ENCODE measurements around the gene ATP5F1E. TPM values are rescaled to one million over a fixed set of nuclear protein-coding genes. Genes with fewer than 3 reads are reported as not detected.

Gene ATP5F1E
- total RNA-seq, 1 donor from 2014 or later: 69.7 TPM

DNA sequence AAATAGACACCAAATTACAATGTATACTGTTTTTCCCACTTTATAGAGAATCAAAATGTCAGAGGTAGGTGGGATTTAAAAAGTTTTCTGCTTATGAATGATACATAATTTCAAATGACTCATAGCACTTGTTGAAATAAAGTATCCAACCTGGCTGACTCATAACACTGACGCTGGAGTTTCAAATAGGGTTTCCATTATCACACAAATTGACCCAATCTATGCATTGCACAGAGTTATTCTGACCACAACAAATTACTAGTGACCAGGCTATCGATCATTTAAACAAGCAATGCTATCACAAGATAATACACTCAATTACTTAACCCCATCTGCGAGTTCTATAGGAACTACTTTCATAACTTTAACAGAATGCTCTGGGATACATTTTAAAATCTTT, 42.3 kb upstream of the ATP5F1E start:
- H3K36me3 Mint-ChIP-seq (ENCODE audit: insufficient read depth): no peaks in the 10 kb centered on the region
- H3K27ac Mint-ChIP-seq: no peak overlapping the region
- peaks cover 55% of the 10 kb centered on the region for H3K27me3 Mint-ChIP-seq
- no peak for DNase-seq (ENCODE audit: low spot score, unreplicated experiment)
- H3K4me1 Mint-ChIP-seq (ENCODE audit: low read depth): peaks cover 6% of the 10 kb centered on the region
- no peaks in the 10 kb centered on the region for H3K9me3 Mint-ChIP-seq (ENCODE audit: low read depth)
- no peak overlapping the region for H3K4me3 Mint-ChIP-seq (ENCODE audit: low read depth)
- TF ChIP-seq, protein P1, sequence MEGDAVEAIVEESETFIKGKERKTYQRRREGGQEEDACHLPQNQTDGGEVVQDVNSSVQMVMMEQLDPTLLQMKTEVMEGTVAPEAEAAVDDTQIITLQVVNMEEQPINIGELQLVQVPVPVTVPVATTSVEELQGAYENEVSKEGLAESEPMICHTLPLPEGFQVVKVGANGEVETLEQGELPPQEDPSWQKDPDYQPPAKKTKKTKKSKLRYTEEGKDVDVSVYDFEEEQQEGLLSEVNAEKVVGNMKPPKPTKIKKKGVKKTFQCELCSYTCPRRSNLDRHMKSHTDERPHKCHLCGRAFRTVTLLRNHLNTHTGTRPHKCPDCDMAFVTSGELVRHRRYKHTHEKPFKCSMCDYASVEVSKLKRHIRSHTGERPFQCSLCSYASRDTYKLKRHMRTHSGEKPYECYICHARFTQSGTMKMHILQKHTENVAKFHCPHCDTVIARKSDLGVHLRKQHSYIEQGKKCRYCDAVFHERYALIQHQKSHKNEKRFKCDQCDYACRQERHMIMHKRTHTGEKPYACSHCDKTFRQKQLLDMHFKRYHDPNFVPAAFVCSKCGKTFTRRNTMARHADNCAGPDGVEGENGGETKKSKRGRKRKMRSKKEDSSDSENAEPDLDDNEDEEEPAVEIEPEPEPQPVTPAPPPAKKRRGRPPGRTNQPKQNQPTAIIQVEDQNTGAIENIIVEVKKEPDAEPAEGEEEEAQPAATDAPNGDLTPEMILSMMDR (IDR thresholded peaks at IDR 0.05; ENCODE audit: unreplicated experiment): no peak

DNA sequence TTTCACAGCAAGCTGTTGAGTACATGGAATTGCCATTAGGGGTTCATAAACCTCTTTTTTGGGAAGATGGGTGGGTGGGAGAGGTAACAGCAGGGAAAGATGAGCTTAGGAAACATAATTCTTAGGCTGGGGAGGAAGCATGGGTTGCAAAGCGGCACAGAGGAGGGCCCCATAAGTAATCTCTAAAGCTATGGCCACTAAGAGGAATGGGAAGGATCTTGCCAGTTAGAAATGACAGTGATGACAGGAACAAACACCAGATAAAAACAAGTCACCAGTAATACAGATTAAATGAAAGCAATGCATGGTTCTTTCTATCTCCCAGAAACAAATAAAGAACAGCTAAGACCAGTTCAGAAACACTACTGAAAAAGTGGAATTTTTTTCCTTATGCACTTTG, 41.4 kb upstream of the ATP5F1E start:
- H3K27ac Mint-ChIP-seq: no peak overlapping the region
- no peak for DNase-seq (ENCODE audit: low spot score, unreplicated experiment)
- no peak overlapping the region for H3K4me3 Mint-ChIP-seq (ENCODE audit: low read depth)
- no peaks in the 10 kb centered on the region for H3K9me3 Mint-ChIP-seq (ENCODE audit: low read depth)
- TF ChIP-seq, protein P1 (IDR thresholded peaks at IDR 0.05; ENCODE audit: unreplicated experiment): no peak
- H3K27me3 Mint-ChIP-seq: peaks cover 55% of the 10 kb centered on the region
- no peaks in the 10 kb centered on the region for H3K36me3 Mint-ChIP-seq (ENCODE audit: insufficient read depth)
- peaks cover 6% of the 10 kb centered on the region for H3K4me1 Mint-ChIP-seq (ENCODE audit: low read depth)

DNA sequence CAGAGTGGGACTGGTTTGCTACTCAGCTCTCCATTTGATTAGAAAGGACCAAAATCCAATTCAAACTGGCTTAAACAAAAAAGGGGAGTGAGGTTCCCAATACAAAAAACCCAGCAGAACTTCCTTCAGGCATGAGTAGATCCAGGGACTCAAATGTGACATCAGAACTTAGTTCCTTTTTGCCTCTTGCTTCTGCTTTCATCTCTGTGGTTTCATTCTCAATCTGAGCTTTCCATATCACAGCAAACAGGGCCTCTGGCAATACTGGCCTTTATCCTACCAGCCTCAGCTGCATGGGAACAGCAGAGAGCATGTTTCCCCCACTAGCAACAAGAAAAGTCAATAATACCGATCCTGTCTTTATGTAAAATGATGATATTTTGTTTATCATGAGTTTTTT, 39.1 kb upstream of the ATP5F1E start:
- Mint-ChIP-seq H3K27ac (no peak overlapping the region), H3K36me3 (ENCODE audit: insufficient read depth) (no peaks in the 10 kb centered on the region), H3K4me3 (ENCODE audit: low read depth) (no peak overlapping the region), H3K27me3 (peaks cover 54% of the 10 kb centered on the region), H3K4me1 (ENCODE audit: low read depth) (peaks cover 6% of the 10 kb centered on the region), H3K9me3 (ENCODE audit: low read depth) (no peaks in the 10 kb centered on the region)
- DNase-seq (ENCODE audit: low spot score, unreplicated experiment): no peak
- TF ChIP-seq, protein P1 (IDR thresholded peaks at IDR 0.05; ENCODE audit: unreplicated experiment): no peak

DNA sequence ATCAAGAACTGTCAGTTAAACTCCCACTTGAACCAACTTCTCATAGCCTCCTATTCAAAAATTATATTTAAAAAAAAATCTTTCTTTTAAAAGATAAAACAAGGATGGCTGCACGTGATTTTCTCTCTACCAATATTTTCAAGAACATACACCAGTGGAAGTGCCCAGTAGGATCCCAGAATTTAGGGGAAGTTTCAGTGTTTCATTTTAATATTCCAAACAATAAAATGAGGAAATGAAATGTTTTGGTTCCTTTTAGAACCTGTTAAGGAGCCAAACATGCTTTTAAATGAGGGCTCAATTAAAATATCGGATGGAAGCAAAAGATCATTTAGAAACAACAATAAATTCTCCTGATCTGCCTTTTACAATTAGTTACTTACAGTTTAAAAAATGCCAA, 36.9 kb upstream of the ATP5F1E start:
- no peak overlapping the region for H3K27ac Mint-ChIP-seq
- TF ChIP-seq, protein P1 (IDR thresholded peaks at IDR 0.05; ENCODE audit: unreplicated experiment): no peak
- H3K4me3 Mint-ChIP-seq (ENCODE audit: low read depth): no peak overlapping the region
- H3K36me3 Mint-ChIP-seq (ENCODE audit: insufficient read depth): no peaks in the 10 kb centered on the region
- H3K27me3 Mint-ChIP-seq: peaks cover 37% of the 10 kb centered on the region
- H3K9me3 Mint-ChIP-seq (ENCODE audit: low read depth): no peaks in the 10 kb centered on the region
- no peaks in the 10 kb centered on the region for H3K4me1 Mint-ChIP-seq (ENCODE audit: low read depth)
- DNase-seq (ENCODE audit: low spot score, unreplicated experiment): no peak

DNA sequence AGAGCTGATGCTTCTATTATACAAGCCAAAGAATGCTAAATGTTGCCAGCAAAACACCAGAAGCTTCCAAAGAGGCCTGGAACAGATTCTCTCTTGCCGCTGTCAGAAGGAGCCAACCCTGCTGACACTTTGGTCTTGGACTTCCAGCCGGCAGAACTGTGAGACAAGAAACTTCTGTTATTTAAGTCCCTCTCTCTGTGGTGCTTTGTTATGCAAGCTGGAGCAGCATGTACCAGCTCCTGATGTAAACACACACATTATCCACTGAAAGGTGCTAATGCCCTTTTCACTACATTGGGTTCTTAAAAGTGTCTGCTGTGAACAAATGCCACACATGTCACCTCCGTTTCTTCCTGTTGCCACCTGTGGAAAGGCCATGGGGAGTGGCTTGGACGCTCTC, 36.4 kb upstream of the ATP5F1E start:
- no peak for DNase-seq (ENCODE audit: low spot score, unreplicated experiment)
- Mint-ChIP-seq H3K27ac (no peak overlapping the region), H3K4me3 (ENCODE audit: low read depth) (no peak overlapping the region), H3K27me3 (peaks cover 37% of the 10 kb centered on the region), H3K9me3 (ENCODE audit: low read depth) (no peaks in the 10 kb centered on the region), H3K4me1 (ENCODE audit: low read depth) (no peaks in the 10 kb centered on the region), H3K36me3 (ENCODE audit: insufficient read depth) (no peaks in the 10 kb centered on the region)
- TF ChIP-seq, protein P1 (IDR thresholded peaks at IDR 0.05; ENCODE audit: unreplicated experiment): no peak
